GM19463 (cell line): ENCODE results near the gene FCHSD2.
"Not testable (repeated sequence)": the region's sequence is repeated elsewhere in the genome, so short reads cannot be mapped to it uniquely, and the experiment has no call there.

Experiments
- ATAC-seq: cut with Tn5 transposase; IDR thresholded peaks from one replicate; pipeline ENCODE4 v1.9.1; 2021; ENCODE audit warnings: mild to moderate bottlenecking, moderate library complexity; ENCODE audit not compliant: unreplicated experiment

The FCHSD2 gene

GRCh38 chr11:72897506-72897905 lies 244.6 kb downstream of the FCHSD2 start:
- no peak for ATAC-seq

- no peak for ATAC-seq
Observed at GRCh38 chr11:72896431-72896830, 245.7 kb downstream of the FCHSD2 start.

GRCh38 chr11:72890881-72891280 lies 251.2 kb downstream of the FCHSD2 start:
- ATAC-seq = no peak

DNA sequence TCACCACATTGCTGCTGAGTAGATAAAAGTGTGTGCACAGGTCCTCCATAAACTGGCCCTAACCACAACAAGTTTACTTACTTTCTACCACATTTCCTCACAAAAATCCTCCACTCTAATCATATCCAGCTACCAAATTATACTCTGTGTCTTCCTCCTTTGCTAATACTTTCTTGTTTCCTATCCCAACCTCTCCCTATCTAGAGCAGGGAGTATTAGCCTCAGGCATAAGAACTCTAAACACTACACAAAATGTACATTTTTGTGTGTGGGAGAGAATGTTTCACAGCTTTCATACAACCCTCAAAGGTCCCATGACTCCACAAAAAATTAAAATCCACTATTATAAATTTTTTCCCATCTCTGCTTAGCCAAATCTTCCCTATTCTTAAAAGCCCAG lies 255.5 kb downstream of the FCHSD2 start:
- ATAC-seq = no peak

DNA sequence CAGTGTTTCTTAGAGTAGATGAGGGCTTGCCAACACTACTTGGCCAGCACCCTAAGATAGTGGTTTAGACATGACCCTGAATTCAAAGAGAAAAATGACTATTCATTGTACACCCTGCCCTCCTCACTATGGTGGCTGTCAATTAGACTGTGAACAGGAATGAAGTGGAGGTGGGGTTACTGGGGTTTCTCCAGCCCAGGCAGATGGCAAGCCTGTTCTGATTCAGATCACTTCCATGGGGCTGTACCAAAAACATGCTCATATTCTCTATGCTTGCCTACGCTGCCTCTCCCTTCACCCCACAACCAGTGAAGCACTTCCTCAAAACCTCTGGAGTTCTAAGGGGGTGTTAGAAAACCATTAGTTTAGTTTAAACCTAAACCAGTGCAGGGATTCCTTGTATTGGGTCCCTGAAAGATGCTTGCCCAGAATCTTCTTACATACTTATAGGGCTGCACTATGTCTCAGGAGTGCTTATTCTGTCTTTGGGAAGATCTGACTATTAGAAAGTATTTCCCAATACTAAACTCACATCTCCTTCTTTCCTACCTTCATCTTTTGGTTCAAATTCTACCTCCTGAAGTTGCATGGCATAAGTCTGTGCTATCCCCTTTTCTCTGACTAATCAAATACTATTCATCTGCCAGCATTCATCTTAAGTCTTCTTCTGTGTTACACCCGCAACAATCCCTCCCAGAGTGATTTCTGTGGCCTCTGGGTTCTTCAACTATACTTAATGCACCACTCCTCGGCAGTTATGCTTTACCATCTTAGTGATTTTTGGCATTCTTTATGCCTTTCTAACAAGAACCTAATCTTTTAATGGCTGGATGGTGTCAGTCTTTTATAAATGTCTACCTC lies 256.1 kb downstream of the FCHSD2 start:
- no peak for ATAC-seq

GRCh38 chr11:72876147-72876546 lies 266.0 kb downstream of the FCHSD2 start:
- ATAC-seq = no peak

GRCh38 chr11:72875736-72876135 lies 266.4 kb downstream of the FCHSD2 start:
- no peak for ATAC-seq

DNA sequence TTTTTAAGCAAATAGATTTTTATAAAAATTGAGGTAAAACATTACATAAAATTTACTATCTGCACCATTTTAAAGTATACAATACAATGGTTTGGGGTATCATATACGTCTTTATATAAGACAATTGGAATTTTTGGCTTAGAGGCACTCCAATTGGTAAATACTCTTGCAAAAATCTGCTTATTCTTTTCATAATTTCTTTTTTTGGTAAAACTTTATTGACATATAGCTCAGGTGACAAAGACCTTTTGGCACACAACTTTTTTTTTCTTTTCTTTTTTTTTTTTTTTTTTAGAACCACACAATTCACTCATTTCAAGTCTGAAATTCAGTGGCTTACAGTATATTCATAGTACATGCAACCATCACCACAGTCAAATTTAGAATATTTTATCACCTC lies 270.1 kb downstream of the FCHSD2 start:
- ATAC-seq = no peak

GRCh38 chr11:72871119-72871518 lies 271.0 kb downstream of the FCHSD2 start:
- ATAC-seq = no peak

GRCh38 chr11:72869831-72870230 lies 272.3 kb downstream of the FCHSD2 start:
- no peak for ATAC-seq

DNA sequence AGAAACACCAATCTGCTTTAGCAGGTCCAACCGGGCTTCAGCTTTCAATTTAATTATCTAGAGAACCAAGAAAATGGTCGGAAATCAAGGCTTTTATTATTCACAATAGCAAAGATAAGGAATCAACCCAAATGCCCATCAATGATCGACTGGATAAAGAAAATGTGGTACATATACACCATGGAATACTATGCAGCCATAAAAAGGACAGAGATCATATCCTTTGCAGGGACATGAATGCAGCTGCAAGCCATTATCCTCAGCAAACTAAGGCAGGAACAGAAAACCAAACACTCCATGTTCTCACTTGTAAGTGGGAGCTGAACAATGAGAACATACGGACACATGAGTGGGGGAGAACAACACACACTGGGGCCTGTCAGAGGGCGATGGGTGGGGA lies 274.1 kb downstream of the FCHSD2 start:
- ATAC-seq = no peak

GRCh38 chr11:72864702-72865655 lies 277.1 kb downstream of the FCHSD2 start:
- no peak for ATAC-seq

- no peak for ATAC-seq
Observed at GRCh38 chr11:72863916-72864315, 278.2 kb downstream of the FCHSD2 start.

DNA sequence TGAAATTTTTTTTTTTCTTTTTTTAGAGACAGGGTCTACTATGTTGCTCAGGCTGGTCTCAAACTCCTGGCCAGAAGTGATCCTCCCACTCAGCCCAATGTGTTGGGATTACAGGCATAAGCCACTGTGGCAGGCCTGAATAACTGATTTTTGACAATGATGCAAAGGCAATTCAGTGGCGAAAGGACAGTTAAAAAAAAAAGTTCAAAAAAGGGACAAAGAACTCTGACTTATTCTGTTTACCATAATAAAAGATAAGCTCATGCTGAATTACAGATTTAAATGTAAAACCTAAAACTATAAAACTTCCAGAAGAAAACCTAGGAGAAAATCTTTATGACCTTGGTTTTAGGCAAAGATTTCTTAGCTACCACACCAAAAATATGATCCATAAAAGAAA lies 279.0 kb downstream of the FCHSD2 start:
- ATAC-seq = no peak

DNA sequence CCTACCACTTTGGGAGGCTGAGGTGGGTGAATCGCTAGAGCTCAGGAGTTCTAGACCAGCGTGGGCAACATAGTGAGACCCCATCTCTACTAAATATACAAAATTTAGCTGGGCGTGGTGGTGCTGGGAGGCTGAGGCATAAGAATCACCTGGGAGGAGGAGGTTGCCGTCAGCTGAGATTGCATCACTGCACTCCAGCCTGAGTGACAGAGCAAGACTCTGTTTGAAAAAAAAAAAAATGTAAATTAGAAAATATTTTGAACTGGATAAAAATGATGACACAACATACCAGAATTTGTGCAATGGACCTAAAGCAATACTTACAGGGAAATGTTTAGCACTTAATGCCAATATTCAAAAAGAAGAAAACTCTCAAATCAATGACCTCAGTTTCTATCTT lies 281.5 kb downstream of the FCHSD2 start:
- ATAC-seq = no peak

GRCh38 chr11:72860010-72860409 lies 282.1 kb downstream of the FCHSD2 start:
- ATAC-seq = no peak

DNA sequence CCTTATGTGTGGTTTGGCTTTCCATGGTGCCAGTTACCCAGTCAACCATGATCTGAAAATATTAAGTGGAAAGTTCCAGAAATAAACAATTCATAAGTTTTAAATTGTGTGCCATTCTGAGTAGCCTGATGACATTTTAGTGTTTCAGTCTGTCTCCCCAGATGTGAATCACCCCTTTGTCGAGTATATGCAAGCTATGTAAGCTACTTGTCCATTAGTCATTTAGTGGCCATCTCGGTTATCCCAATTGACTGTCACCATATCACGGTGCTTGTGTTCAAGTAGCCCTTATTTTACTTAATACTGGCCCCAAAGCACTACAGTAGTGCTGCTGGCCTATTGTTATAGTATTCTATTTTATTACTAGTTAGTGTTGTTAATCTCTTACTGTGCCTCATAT lies 283.0 kb downstream of the FCHSD2 start:
- ATAC-seq = no peak

DNA sequence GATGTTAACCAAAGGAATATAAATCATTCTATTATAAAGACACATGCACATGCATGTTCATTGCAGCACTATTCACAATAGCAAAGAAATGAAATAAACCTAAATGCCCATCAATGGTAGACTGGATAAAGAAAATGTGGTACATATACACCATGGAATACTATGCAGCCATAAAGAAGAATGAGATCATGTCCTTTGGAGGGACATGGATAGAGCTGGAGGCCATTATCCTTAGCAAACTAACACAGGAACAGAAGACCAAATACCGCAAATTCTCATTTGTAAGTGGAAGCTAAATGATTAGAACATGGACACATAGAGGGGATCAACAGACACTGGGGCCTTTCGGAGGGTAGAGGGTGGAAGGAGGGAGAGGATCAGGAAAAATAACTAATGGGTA lies 283.9 kb downstream of the FCHSD2 start:
- not testable (repeated sequence) for ATAC-seq

DNA sequence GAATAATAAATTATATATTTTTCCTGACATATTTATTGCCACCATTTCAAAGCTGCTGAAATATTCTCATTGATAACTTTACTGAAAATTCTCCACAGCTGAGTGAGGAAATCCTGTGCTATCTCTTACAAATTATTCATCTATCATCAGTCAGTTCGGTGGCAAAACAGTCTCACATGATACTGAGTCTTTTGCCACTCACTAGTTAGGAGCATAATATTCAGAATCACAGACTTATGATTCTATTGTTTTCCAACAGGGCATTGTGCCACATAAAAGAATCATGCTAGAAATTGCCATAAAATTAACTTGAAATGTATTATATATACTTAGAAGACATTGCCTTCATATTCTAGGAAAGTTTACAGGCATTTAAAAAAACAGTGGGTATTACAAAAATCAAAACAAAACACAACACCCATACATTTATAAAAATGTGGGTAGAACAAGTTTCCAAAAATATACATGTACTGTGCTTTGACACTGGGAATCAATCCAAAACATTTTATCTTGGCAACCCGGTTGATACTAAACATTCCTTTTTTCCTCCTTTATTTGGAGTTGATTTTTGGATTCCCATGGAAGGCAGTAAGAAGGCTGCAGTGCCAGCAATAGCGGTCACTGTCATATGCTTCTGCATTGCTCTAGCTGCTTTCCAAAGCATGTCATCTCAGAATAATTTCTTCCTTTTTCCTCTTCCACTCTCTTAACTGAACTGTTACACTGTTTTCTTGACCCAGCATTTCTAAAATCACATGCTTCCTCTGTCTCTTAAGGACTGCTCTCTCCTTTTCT lies 285.4 kb downstream of the FCHSD2 start:
- ATAC-seq = no peak

- no peak for ATAC-seq
Observed at GRCh38 chr11:72856065-72856464, 286.1 kb downstream of the FCHSD2 start.

DNA sequence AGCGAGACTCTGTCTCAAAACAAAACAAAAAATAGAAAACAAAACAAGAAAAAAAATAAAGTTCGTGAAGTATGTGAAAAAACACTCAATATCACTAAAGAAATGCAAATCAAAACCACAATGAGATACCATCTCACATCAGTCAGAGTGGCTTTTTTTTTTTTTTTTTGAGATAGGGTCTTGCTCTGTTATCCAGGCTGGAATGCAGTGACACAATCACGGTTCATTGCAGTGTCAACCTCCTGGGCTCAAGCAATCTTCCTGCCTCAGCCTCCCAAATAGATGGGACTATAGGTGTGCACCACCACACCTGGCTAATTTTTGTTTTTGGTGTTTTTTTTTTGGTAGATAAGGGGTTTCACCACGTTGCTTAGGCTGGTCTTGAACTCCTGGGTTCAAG lies 290.4 kb downstream of the FCHSD2 start:
- no peak for ATAC-seq
